ENCODE results near the gene DNAH3.

Gene DNAH3

DNA sequence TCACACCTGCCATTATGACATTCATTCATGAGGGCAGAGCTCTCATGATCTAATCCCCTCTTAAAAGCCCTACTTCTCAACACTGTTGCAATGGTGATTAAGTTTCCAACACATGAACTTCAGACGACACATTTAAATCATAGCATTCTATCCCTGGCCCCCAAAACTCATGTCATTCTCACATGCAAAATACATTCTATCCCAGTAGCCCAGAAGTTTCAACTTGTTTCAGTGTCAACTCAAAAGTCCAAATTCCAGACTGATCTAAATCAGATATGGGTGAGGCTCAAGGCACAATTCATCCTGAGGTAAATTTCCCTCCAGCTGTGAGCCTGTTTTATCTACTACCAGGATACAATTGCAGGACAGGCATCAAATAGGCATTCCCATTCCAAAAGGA is 224.9 kb downstream of the DNAH3 start:
- Histone ChIP-seq H3K4me3 (ENCODE audit: low read depth, low read length) (no peak overlapping the region), H3K27me3 (ENCODE audit: insufficient read depth, low read length) (no peaks in the 10 kb centered on the region), H3K79me2 (ENCODE audit: control insufficient read depth, insufficient read depth, low read length, unreplicated experiment) (no peaks in the 10 kb centered on the region), H3K36me3 (ENCODE audit: insufficient read depth, low read length) (peaks cover 3% of the 10 kb centered on the region; the same call in 1 of the 2 replicates), H3K27ac (ENCODE audit: low read depth, low read length) (no peak overlapping the region), H3K4me1 (ENCODE audit: control insufficient read depth, insufficient read depth, low read length, unreplicated experiment) (no peaks in the 10 kb centered on the region), H2AFZ (ENCODE audit: low read length, unreplicated experiment) (no peak overlapping the region)

DNA sequence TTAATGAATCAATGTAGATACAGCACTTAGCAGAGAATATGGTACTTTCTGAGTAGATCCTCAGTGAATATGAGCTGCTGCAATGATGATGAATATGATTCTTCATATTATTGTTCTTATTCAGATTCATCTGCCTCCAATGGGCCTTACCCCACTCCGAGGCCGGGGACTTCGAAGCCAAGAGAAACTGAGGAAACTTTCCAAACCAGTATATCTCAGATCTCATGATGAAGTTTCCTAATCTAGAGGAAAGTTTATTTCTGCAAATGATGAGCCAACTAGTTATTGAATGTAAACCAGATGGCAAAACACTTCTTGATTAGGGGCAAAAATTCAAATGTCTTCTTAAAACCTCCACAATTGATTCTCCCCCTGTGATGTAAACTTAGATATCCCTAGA is 226.8 kb downstream of the DNAH3 start:
- Histone ChIP-seq H3K36me3 (ENCODE audit: insufficient read depth, low read length) (peaks cover 3% of the 10 kb centered on the region; the same call in 1 of the 2 replicates), H2AFZ (ENCODE audit: low read length, unreplicated experiment) (no peak overlapping the region), H3K4me3 (ENCODE audit: low read depth, low read length) (no peak overlapping the region), H3K4me1 (ENCODE audit: control insufficient read depth, insufficient read depth, low read length, unreplicated experiment) (peaks cover 3% of the 10 kb centered on the region), H3K27ac (ENCODE audit: low read depth, low read length) (no peak overlapping the region), H3K79me2 (ENCODE audit: control insufficient read depth, insufficient read depth, low read length, unreplicated experiment) (no peaks in the 10 kb centered on the region), H3K27me3 (ENCODE audit: insufficient read depth, low read length) (no peaks in the 10 kb centered on the region)

DNA sequence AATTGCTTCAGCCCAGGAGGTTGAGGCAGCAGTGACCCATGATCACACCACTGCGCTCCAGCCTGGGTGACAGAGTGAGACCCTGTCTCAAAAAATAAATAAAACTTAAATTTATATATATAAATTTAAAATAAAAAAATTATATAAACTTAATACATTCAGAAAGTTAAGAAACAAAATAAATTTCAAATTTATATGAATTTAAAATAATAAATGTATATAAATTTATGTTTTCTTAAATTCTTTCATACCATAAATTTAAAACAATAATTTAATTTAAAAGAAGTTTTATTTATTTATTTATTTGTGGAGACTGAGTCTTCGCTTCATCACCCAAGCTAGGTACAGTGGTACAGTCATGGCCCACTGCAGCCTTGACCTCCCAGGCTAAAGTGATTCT is 229.8 kb downstream of the DNAH3 start:
- H2AFZ ChIP-seq (ENCODE audit: low read length, unreplicated experiment) = no peak overlapping the region
- H3K4me1 ChIP-seq (ENCODE audit: control insufficient read depth, insufficient read depth, low read length, unreplicated experiment) = peaks cover 10% of the 10 kb centered on the region
- no peak overlapping the region for H3K4me3 ChIP-seq (ENCODE audit: low read depth, low read length)
- H3K27ac ChIP-seq (ENCODE audit: low read depth, low read length) = no peak overlapping the region
- peaks cover 3% of the 10 kb centered on the region; the same call in 1 of the 2 replicates for H3K36me3 ChIP-seq (ENCODE audit: insufficient read depth, low read length)
- H3K27me3 ChIP-seq (ENCODE audit: insufficient read depth, low read length) = no peaks in the 10 kb centered on the region
- H3K79me2 ChIP-seq (ENCODE audit: control insufficient read depth, insufficient read depth, low read length, unreplicated experiment) = no peaks in the 10 kb centered on the region

DNA sequence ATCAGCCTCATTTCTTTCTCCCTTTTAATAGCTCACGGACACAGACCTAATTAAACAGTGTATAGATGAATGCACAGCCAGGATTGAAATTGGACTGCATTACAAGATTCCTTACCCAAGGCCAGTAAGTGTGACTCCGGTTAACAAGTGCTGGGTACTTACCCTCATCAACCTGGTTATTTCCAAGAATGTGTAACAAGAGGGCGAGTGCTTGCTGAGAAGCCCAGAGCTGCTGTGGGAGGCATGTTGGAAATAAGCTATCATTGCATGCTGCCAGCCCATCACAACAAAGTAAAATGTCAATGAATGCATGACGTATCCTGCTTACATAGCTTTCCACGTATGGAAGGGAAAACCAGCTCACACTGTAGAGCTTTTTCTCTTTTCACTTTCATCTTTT is 230.6 kb downstream of the DNAH3 start:
- Histone ChIP-seq H3K4me1 (ENCODE audit: control insufficient read depth, insufficient read depth, low read length, unreplicated experiment) (peaks cover 10% of the 10 kb centered on the region), H3K27ac (ENCODE audit: low read depth, low read length) (no peak overlapping the region), H2AFZ (ENCODE audit: low read length, unreplicated experiment) (no peak overlapping the region), H3K79me2 (ENCODE audit: control insufficient read depth, insufficient read depth, low read length, unreplicated experiment) (no peaks in the 10 kb centered on the region), H3K36me3 (ENCODE audit: insufficient read depth, low read length) (peaks cover 3% of the 10 kb centered on the region; the same call in 1 of the 2 replicates), H3K4me3 (ENCODE audit: low read depth, low read length) (no peak overlapping the region), H3K27me3 (ENCODE audit: insufficient read depth, low read length) (no peaks in the 10 kb centered on the region)

DNA sequence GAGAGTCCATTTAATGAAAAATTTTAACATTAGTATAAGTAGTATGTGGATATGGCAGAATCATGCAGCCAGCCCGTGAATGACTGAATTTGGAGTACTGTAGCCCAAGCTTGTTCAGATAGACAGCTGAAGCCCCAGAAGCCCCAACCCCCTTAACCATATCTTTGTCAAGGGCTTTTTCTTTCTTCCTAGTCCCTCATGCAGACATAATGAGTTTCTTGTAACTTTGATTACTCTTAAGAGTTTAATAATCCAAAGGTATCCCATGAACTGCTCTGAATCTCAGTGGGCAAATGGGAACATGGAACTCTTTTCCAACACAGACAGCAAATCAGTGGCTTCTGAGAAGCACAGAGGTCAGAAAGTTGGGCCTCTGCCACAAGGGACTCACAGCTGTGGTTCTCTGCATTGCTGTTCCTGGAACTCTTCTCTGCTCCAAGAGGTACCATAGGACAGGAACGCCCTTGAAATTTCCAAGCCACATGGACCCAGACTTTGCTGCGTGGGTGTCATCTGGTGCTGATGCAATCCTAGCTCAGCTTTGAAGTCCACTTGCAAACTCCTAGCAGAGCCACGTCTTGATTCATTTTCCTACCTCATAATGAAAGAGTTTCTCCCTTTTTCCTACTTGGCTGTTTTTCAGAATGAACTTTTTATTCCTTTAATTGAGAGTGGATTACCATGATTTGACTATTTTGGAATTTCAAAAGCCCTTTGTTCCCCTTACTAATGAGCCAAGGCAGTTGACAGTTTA is 232.0 kb downstream of the DNAH3 start:
- Histone ChIP-seq H3K79me2 (ENCODE audit: control insufficient read depth, insufficient read depth, low read length, unreplicated experiment) (no peaks in the 10 kb centered on the region), H3K4me1 (ENCODE audit: control insufficient read depth, insufficient read depth, low read length, unreplicated experiment) (peaks cover 16% of the 10 kb centered on the region), H3K36me3 (ENCODE audit: insufficient read depth, low read length) (no peaks in the 10 kb centered on the region), H2AFZ (ENCODE audit: low read length, unreplicated experiment) (no peak overlapping the region), H3K4me3 (ENCODE audit: low read depth, low read length) (no peak overlapping the region), H3K27ac (ENCODE audit: low read depth, low read length) (no peak overlapping the region; the same call in none of the 2 replicates), H3K27me3 (ENCODE audit: insufficient read depth, low read length) (no peaks in the 10 kb centered on the region)

DNA sequence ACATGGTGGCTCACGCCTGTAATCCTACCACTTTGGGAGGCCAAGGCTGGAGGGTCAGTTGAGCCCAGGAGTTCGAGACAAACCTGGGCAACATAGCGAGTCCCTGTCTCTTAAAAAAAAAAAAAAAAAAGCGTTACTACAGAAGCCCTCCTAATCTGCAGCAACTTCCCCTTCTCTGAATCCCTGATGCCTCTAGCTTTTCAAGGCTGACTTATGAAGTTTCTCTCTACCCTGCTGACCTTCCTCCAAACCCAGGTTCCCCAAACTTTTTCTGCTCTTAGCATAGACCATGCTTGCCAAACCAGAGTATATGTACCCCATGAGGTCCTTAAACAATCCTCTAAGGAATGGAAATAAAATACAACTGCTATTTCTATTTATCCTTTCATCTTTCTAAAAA is 233.7 kb downstream of the DNAH3 start:
- Histone ChIP-seq H3K27ac (ENCODE audit: low read depth, low read length) (no peak overlapping the region), H3K27me3 (ENCODE audit: insufficient read depth, low read length) (no peaks in the 10 kb centered on the region), H3K4me1 (ENCODE audit: control insufficient read depth, insufficient read depth, low read length, unreplicated experiment) (peaks cover 25% of the 10 kb centered on the region), H3K79me2 (ENCODE audit: control insufficient read depth, insufficient read depth, low read length, unreplicated experiment) (no peaks in the 10 kb centered on the region), H3K36me3 (ENCODE audit: insufficient read depth, low read length) (no peaks in the 10 kb centered on the region), H2AFZ (ENCODE audit: low read length, unreplicated experiment) (no peak overlapping the region), H3K4me3 (ENCODE audit: low read depth, low read length) (no peak overlapping the region)

DNA sequence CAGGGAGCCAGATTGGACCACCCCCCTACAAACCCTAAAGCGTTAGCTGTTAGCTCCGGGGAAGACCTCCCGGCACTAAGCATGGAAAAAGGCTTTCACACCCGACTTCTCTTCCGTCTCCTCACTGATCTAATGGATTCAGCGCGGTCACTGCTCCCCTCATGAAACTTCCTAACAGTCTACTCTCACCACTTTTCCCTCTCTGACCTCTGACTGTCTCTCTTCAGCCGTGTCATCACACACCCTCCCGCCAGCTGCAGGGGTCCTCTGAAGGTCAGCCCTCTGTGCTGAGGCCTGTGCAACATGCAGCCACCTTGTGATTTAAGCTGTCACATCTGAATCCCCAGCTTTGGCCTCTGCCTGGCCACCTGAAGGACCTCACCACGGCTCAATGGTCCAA is 234.4 kb downstream of the DNAH3 start:
- Histone ChIP-seq H3K4me1 (ENCODE audit: control insufficient read depth, insufficient read depth, low read length, unreplicated experiment) (peaks cover 31% of the 10 kb centered on the region), H3K79me2 (ENCODE audit: control insufficient read depth, insufficient read depth, low read length, unreplicated experiment) (no peaks in the 10 kb centered on the region), H3K27me3 (ENCODE audit: insufficient read depth, low read length) (no peaks in the 10 kb centered on the region), H3K4me3 (ENCODE audit: low read depth, low read length) (no peak overlapping the region), H3K27ac (ENCODE audit: low read depth, low read length) (no peak overlapping the region), H2AFZ (ENCODE audit: low read length, unreplicated experiment) (no peak overlapping the region), H3K36me3 (ENCODE audit: insufficient read depth, low read length) (no peaks in the 10 kb centered on the region)

DNA sequence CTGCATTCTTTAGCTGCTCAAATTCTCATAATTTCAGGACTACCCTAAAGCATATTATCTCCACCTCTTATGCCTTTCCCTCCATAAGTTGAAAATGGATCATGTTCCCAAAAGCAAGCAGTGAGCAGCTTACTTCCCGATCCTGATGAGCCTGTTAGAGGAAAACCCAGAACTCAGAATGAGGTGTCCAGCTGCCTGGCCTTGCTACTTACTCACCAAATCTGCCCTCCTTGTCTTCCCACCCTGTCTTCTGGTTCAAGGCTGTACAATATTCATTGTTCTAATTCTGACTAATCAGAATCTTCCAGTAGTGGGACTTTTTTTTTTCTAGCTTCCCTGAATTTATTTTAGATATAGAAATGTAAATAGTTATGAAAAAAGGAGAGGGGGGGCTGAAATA is 239.3 kb downstream of the DNAH3 start:
- peak overlapping the region; percentile 98 for H3K27ac ChIP-seq (ENCODE audit: low read depth, low read length)
- peak overlapping the region; percentile 42; the same call in 1 of the 2 replicates for H3K4me3 ChIP-seq (ENCODE audit: low read depth, low read length)
- peaks cover 58% of the 10 kb centered on the region for H3K4me1 ChIP-seq (ENCODE audit: control insufficient read depth, insufficient read depth, low read length, unreplicated experiment)

DNA sequence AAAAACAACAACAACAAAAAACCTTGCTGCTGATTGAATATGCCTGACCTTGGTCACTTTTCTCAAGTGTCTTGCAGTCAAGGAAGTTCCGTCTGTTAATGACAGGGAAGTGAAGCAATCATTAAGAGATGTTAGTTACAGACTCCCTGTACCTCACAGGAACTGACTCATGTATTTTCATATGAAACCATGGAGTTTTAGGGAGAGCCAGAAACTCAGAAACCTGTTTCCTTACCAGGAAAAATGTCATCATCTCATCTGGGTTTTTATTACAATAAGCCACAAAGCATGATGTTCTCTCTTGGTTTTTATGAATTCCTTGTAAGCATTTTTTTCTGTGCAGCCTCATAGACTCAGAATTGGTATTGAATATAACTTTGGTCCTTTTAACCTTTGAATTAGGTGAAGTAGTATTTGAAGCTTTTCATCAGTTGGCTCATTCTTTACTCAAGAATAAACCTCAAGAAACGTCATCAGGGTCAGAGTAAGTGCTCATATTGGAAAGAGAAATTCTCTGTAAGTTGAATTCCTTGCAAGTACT is 239.8 kb downstream of the DNAH3 start:
- Histone ChIP-seq H3K36me3 (ENCODE audit: insufficient read depth, low read length) (no peaks in the 10 kb centered on the region), H3K4me3 (ENCODE audit: low read depth, low read length) (peak overlapping the region; percentile 42; the same call in 1 of the 2 replicates), H3K27me3 (ENCODE audit: insufficient read depth, low read length) (no peaks in the 10 kb centered on the region), H3K27ac (ENCODE audit: low read depth, low read length) (peak overlapping the region; percentile 98), H3K4me1 (ENCODE audit: control insufficient read depth, insufficient read depth, low read length, unreplicated experiment) (peaks cover 63% of the 10 kb centered on the region), H3K79me2 (ENCODE audit: control insufficient read depth, insufficient read depth, low read length, unreplicated experiment) (no peaks in the 10 kb centered on the region), H2AFZ (ENCODE audit: low read length, unreplicated experiment) (peak overlapping the region; percentile 26)

More for the DNA sequence above, 239.3 kb downstream of the DNAH3 start:
- Histone ChIP-seq H3K27me3 (ENCODE audit: insufficient read depth, low read length) (no peaks in the 10 kb centered on the region), H2AFZ (ENCODE audit: low read length, unreplicated experiment) (peak overlapping the region; percentile 26), H3K79me2 (ENCODE audit: control insufficient read depth, insufficient read depth, low read length, unreplicated experiment) (no peaks in the 10 kb centered on the region), H3K36me3 (ENCODE audit: insufficient read depth, low read length) (no peaks in the 10 kb centered on the region)

DNA sequence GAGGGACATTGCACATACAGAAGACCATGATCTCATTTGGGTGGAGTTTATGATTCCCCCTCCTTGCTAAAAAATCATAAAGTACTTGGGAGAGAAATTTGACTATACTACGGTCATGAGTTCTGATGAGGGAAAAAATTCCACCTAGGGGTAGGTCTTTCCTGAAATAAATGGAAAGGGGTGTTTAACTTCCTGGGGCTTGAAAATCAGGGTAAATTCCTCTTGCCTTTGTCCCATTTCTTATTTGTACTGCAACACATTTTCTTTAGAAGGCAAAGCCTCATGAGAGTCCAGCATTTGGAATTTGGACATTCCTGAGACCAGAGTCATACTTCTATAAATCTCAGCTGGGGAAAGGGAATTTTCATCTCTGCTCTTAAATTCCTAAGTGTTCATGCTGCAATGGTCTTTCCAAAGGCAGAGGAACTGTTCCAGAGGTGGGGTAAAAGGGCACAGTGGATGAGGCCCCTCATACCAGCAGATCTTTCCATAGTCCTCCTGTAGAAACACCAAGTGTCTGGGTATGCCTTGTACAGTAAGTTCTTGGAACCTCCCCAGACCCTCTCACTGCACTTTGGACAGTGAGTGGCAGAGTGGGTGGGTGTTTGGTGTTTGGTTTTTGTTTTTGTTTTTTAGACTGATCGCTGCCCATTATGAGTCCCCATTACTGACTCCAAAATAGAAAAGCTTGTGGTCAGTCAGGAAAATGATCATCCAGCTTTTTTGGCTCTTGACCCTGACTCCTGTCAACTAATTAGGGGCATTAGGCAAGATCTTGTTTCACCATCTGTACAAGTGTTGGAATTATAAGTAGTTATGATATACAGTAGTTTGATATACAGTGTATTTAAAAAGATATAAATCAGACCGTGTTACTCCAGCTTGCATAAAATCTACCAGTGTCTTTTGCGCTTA is 244.0 kb downstream of the DNAH3 start:
- H3K79me2 ChIP-seq (ENCODE audit: control insufficient read depth, insufficient read depth, low read length, unreplicated experiment) = peaks cover 28% of the 10 kb centered on the region
- peak overlapping the region; percentile 6 for H2AFZ ChIP-seq (ENCODE audit: low read length, unreplicated experiment)
- peaks cover 81% of the 10 kb centered on the region for H3K4me1 ChIP-seq (ENCODE audit: control insufficient read depth, insufficient read depth, low read length, unreplicated experiment)
- no peaks in the 10 kb centered on the region for H3K36me3 ChIP-seq (ENCODE audit: insufficient read depth, low read length)
- H3K27me3 ChIP-seq (ENCODE audit: insufficient read depth, low read length) = no peaks in the 10 kb centered on the region
- peak overlapping the region; percentile 47 for H3K4me3 ChIP-seq (ENCODE audit: low read depth, low read length)
- peak overlapping the region; percentile 95 for H3K27ac ChIP-seq (ENCODE audit: low read depth, low read length)
